ENCODE measurements around the gene PHF20. TPM values are rescaled to one million over a fixed set of nuclear protein-coding genes. Genes with fewer than 3 reads are reported as not detected.
A peak's percentile ranks its signal among the peaks of the same experiment; 100 is the strongest.
"Not testable (repeated sequence)": the region's sequence is repeated elsewhere in the genome, so short reads cannot be mapped to it uniquely, and the experiment has no call there.

The PHF20 gene
- total RNA-seq, 1 donor from 2014 or later = 46.2 TPM

- DNase-seq = no peak
Observed at GRCh38 chr20:35929301-35929700, 157.5 kb downstream of the PHF20 start.

GRCh38 chr20:35934050-35934449 is 162.2 kb downstream of the PHF20 start:
- DNase-seq = no peak

GRCh38 chr20:35939264-35939663 is 167.4 kb downstream of the PHF20 start:
- DNase-seq = no peak

- no peak for DNase-seq
Observed at GRCh38 chr20:35941620-35942019, 169.8 kb downstream of the PHF20 start.

- no peak for DNase-seq
Observed at GRCh38 chr20:35942243-35942642, 170.4 kb downstream of the PHF20 start.

- peak; percentile 6 for DNase-seq
Observed at GRCh38 chr20:35947489-35947888, 175.7 kb downstream of the PHF20 start.

- no peak for DNase-seq
Observed at GRCh38 chr20:35947907-35948306, 176.1 kb downstream of the PHF20 start.

GRCh38 chr20:35950093-35950492 is 178.3 kb downstream of the PHF20 start:
- no peak for DNase-seq

GRCh38 chr20:35952080-35952479 is 180.3 kb downstream of the PHF20 start:
- not testable (repeated sequence) for DNase-seq

- peak; percentile 8 for DNase-seq
Observed at GRCh38 chr20:35952480-35953386, 180.9 kb downstream of the PHF20 start.

GRCh38 chr20:35953387-35954199 is 181.8 kb downstream of the PHF20 start:
- DNase-seq = no peak

GRCh38 chr20:35954200-35954906 is 182.5 kb downstream of the PHF20 start, which contains the start of gene SCAND1:
TSS of gene SCAND1 (minus strand) at chr20:35954502. CDS start at chr20:35954284, 218 bp downstream.
- peak; percentile 99 for DNase-seq

GRCh38 chr20:35954907-35955251 is 183.1 kb downstream of the PHF20 start:
- no peak for DNase-seq

- DNase-seq = no peak
Observed at GRCh38 chr20:35956616-35957015, 184.8 kb downstream of the PHF20 start.

GRCh38 chr20:35959291-35959690 is 187.5 kb downstream of the PHF20 start:
- DNase-seq = not testable (repeated sequence)

GRCh38 chr20:35963878-35964277 is 192.1 kb downstream of the PHF20 start:
- DNase-seq = no peak

- DNase-seq = no peak
Observed at GRCh38 chr20:35967979-35968640, 196.3 kb downstream of the PHF20 start, which contains the start of gene CNBD2. TSS of gene CNBD2 (plus strand) at chr20:35968590. CDS start at chr20:35968763, 173 bp downstream.

GRCh38 chr20:35968930-35969329 is 197.1 kb downstream of the PHF20 start:
- DNase-seq = no peak

GRCh38 chr20:35971981-35972380 is 200.2 kb downstream of the PHF20 start:
- no peak for DNase-seq

- peak; percentile 69 for DNase-seq
Observed at GRCh38 chr20:35972462-35972861, 200.6 kb downstream of the PHF20 start.

- DNase-seq = no peak
Observed at GRCh38 chr20:35974256-35974655, 202.4 kb downstream of the PHF20 start.
